ENCODE measurements around the gene ITSN1.

DNA sequence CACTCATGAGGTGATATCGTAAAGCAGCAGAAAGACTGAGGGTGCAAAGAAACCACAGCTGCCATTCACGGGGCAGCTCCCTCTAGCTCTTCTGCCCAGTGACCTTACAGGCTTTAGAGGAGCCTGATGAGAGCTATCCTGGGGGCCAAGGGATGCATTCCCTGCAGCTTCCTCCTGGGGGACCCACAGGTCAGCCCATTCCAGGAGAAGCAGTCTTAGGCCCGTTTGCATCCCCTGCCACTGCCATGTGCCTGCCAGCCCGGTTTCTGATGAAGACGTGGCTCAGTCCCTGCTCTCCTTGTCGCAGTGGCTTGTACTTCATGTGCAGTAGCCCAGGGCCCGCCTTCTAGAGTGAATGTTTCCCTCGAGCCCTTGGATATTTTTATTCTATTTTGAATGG is 250.6 kb downstream of the ITSN1 start:
- no peak for TF ChIP-seq POLR2AphosphoS5 (IDR thresholded peaks at IDR 0.05; ENCODE audit: low read depth, low read length)
- TF ChIP-seq, protein P1, sequence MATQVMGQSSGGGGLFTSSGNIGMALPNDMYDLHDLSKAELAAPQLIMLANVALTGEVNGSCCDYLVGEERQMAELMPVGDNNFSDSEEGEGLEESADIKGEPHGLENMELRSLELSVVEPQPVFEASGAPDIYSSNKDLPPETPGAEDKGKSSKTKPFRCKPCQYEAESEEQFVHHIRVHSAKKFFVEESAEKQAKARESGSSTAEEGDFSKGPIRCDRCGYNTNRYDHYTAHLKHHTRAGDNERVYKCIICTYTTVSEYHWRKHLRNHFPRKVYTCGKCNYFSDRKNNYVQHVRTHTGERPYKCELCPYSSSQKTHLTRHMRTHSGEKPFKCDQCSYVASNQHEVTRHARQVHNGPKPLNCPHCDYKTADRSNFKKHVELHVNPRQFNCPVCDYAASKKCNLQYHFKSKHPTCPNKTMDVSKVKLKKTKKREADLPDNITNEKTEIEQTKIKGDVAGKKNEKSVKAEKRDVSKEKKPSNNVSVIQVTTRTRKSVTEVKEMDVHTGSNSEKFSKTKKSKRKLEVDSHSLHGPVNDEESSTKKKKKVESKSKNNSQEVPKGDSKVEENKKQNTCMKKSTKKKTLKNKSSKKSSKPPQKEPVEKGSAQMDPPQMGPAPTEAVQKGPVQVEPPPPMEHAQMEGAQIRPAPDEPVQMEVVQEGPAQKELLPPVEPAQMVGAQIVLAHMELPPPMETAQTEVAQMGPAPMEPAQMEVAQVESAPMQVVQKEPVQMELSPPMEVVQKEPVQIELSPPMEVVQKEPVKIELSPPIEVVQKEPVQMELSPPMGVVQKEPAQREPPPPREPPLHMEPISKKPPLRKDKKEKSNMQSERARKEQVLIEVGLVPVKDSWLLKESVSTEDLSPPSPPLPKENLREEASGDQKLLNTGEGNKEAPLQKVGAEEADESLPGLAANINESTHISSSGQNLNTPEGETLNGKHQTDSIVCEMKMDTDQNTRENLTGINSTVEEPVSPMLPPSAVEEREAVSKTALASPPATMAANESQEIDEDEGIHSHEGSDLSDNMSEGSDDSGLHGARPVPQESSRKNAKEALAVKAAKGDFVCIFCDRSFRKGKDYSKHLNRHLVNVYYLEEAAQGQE (IDR thresholded peaks at IDR 0.05; ENCODE audit: insufficient read depth in 1 of 2, low read depth in 2 of 2, low read length in 1 of 2) = no peak
